Kidney tubule cell (primary cell): ENCODE results near the gene TTYH1.

Experiments
- DNase-seq: peaks from one replicate; pipeline ENCODE4 v3.0.0-alpha.2; 2018; ENCODE audit warnings: low spot score

TTYH1 gene

DNA sequence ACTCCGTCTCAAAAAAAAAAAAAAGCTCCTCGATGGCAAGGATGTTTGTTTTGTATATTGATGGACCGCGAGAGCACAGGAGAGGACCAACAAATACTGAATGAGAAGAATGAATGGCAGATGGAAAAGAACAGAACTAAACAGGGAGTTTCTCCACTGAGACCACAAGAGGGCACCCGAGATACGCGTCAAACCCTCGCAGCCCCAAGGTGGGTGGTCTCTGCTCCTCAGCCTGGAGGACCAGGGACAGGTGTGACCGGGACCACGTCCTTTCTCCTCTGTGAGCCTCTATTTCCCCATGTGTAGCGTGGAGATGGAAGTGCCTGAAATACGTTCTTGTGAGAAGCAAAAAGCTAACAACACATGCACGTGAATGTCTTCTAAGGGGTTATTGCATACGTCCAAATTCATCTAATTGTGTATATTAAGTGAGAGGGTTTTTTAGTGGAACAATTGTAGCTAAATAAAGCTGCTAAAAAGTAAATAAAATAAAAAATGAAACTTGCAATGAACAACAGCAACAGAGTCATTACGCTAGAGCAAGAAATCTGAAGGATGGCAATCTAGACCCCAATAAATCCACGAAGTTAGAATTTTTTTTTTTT, 66.2 kb downstream of the TTYH1 start:
- peak; percentile 43 for DNase-seq

DNA sequence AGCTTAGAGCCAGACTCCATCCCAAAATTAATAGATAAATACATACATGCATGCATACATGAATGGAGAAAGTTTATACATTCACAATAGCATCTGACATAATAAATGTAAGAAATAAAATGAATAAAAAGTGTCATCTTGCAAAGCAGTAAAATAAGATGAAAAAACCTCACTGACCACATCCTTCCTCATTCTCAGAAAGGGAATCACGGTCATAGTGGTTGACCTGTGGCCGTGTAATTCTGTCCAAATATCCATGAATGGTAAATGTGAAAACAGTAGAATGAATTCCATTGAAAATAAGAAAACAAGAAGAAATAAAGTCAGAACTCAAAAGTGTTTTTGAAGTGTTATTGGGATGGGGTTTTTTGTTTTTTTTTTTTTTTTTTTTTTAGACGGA, 67.6 kb downstream of the TTYH1 start:
- no peak for DNase-seq

DNA sequence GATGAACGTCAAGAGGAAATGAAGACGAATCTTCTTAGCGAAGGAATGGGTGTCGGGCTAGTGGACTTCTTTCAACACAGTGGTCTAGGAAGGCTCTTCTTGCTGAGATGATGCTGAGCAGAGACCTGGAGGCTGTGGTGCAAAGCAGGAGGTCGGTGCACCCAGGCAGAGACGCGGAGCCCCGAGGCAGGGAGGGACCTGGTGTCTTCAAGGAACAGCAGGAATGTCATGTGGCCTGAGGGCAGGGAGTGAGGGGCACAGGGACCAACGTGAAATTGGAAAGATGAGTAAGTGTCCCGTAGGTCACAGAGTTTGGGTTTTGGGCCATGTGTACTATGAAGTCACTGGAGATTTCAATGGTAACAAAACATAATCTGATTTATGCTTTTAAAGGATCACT, 69.2 kb downstream of the TTYH1 start:
- no peak for DNase-seq

DNA sequence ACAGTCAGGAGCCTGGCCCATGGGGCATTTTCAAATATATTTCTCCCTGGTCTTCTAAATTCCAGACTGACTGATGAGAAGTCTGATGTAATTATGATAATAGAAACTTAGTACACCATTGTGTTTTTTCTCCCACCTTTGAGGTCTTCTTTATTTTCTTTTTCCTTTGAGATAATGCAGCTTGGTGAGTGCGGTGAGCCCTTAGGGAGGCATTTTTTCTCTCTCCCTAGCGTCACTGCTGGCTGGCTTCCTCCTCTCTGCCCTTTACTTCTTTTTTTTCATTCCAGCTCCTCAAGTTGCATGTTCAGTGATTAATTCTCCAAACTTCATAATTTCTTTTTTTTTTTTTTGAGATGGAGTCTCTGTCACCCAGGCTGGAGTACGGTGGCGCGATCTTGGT, 70.6 kb downstream of the TTYH1 start:
- no peak for DNase-seq
